ENCODE measurements around the gene NCAM1.

Gene NCAM1

GRCh38 chr11:113160808-113161124, 199.5 kb downstream of the NCAM1 start:
- Histone ChIP-seq H3K4me3 (no peak overlapping the region), H3K27ac (no peak overlapping the region)

GRCh38 chr11:113161711-113162591, 200.7 kb downstream of the NCAM1 start:
- Histone ChIP-seq H3K4me3 (no peak overlapping the region), H3K27ac (no peak overlapping the region)

- no peak overlapping the region for H3K4me3 ChIP-seq
- H3K27ac ChIP-seq: no peak overlapping the region
These were observed 201.4 kb downstream of the NCAM1 start for GRCh38 chr11:113162592-113162962.

GRCh38 chr11:113163291-113164030, 202.2 kb downstream of the NCAM1 start:
- Histone ChIP-seq H3K27ac (no peak overlapping the region), H3K4me3 (no peak overlapping the region)

- no peak overlapping the region for H3K4me3 ChIP-seq
- no peak overlapping the region for H3K27ac ChIP-seq
These were observed 205.1 kb downstream of the NCAM1 start for GRCh38 chr11:113166280-113166679.

GRCh38 chr11:113167599-113167998, 206.4 kb downstream of the NCAM1 start:
- no peak overlapping the region for H3K27ac ChIP-seq

GRCh38 chr11:113168354-113169342, 207.4 kb downstream of the NCAM1 start:
- no peak overlapping the region for H3K27ac ChIP-seq
- no peak overlapping the region for H3K4me3 ChIP-seq

More at GRCh38 chr11:113167599-113167998, 206.4 kb downstream of the NCAM1 start:
- H3K4me3 ChIP-seq: no peak overlapping the region

GRCh38 chr11:113172382-113172951, 211.2 kb downstream of the NCAM1 start:
- H3K27ac ChIP-seq: no peak overlapping the region

GRCh38 chr11:113173126-113173525, 211.9 kb downstream of the NCAM1 start:
- Histone ChIP-seq H3K27ac (no peak overlapping the region), H3K4me3 (no peak overlapping the region)

More at GRCh38 chr11:113172382-113172951, 211.2 kb downstream of the NCAM1 start:
- H3K4me3 ChIP-seq: no peak overlapping the region

- Histone ChIP-seq H3K27ac (no peak overlapping the region), H3K4me3 (no peak overlapping the region)
These were observed 213.7 kb downstream of the NCAM1 start for GRCh38 chr11:113174882-113175281.

GRCh38 chr11:113176599-113177360, 215.6 kb downstream of the NCAM1 start:
- no peak overlapping the region for H3K27ac ChIP-seq
- no peak overlapping the region for H3K4me3 ChIP-seq

- Histone ChIP-seq H3K27ac (no peak overlapping the region), H3K4me3 (no peak overlapping the region)
These were observed 216.5 kb downstream of the NCAM1 start for GRCh38 chr11:113177671-113178070.

- H3K4me3 ChIP-seq: no peak overlapping the region
- no peak overlapping the region for H3K27ac ChIP-seq
These were observed 217.3 kb downstream of the NCAM1 start for GRCh38 chr11:113178381-113179070.

GRCh38 chr11:113179181-113179704, 218.0 kb downstream of the NCAM1 start:
- no peak overlapping the region for H3K27ac ChIP-seq
- no peak overlapping the region for H3K4me3 ChIP-seq

GRCh38 chr11:113181094-113181493, 219.9 kb downstream of the NCAM1 start:
- Histone ChIP-seq H3K27ac (no peak overlapping the region), H3K4me3 (no peak overlapping the region)

GRCh38 chr11:113182288-113182687, 221.1 kb downstream of the NCAM1 start:
- Histone ChIP-seq H3K27ac (no peak overlapping the region), H3K4me3 (no peak overlapping the region)

- Histone ChIP-seq H3K27ac (no peak overlapping the region), H3K4me3 (no peak overlapping the region)
These were observed 223.3 kb downstream of the NCAM1 start for GRCh38 chr11:113184498-113184897.

- no peak overlapping the region for H3K27ac ChIP-seq
These were observed 227.2 kb downstream of the NCAM1 start for GRCh38 chr11:113188371-113188834.

More at GRCh38 chr11:113188371-113188834, 227.2 kb downstream of the NCAM1 start:
- H3K4me3 ChIP-seq: no peak overlapping the region
